WI38 (cell line): ENCODE data around the gene MAP4K5.
"Not testable (repeated sequence)": the region's sequence is repeated elsewhere in the genome, so short reads cannot be mapped to it uniquely, and the experiment has no call there.

Experiments used
- H3K4me3 ChIP-seq: 2 replicates; pipeline ENCODE4 v1.5.1; 2011; ENCODE audit warnings: low read depth, mild to moderate bottlenecking, control low read depth, low read length
- TF ChIP-seq, protein P1 (sequence below): IDR thresholded peaks from 2 replicates; pipeline ENCODE4 v1.5.1; 2012; ENCODE audit warnings: low read depth, mild to moderate bottlenecking, control low read depth, low read length

MAP4K5 gene

DNA sequence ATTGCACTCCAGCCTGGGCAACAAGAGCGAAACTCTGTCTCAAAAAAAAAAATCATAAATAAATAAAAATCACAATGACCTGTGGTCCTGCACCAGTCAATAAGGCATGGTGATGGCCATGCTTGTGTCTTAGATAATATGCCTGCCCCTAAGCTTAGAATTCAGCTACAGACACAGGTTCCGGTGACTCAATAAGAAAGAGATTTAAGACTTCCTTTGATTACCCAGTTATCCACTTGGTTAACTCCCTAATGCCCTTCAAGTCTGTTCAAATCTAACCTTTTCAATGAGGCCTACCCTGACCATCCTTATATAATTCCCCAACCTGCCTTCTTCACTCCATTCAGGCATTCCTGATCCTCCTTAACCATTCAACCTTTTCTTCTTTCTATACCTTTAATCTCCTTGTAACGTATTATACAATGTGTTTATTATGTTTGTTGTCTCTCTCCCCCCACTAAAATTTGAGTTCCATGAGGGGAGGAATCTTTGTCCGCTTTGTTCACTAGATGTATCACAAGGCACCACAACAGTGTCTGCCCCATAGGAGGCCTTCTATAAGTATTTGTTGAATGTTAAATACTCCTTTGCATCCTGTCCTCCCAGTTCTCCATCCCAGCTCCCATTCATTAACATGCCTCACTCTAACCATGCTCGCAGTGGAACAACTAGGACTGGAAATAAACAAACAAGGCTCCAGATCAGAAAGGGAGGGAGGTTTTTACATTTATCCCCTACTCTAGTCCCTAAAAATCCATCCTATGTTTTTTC is 8.9 kb downstream of the MAP4K5 start:
- TF ChIP-seq, protein P1, sequence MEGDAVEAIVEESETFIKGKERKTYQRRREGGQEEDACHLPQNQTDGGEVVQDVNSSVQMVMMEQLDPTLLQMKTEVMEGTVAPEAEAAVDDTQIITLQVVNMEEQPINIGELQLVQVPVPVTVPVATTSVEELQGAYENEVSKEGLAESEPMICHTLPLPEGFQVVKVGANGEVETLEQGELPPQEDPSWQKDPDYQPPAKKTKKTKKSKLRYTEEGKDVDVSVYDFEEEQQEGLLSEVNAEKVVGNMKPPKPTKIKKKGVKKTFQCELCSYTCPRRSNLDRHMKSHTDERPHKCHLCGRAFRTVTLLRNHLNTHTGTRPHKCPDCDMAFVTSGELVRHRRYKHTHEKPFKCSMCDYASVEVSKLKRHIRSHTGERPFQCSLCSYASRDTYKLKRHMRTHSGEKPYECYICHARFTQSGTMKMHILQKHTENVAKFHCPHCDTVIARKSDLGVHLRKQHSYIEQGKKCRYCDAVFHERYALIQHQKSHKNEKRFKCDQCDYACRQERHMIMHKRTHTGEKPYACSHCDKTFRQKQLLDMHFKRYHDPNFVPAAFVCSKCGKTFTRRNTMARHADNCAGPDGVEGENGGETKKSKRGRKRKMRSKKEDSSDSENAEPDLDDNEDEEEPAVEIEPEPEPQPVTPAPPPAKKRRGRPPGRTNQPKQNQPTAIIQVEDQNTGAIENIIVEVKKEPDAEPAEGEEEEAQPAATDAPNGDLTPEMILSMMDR, result no peak
- H3K4me3 ChIP-seq, result no peak overlapping the region

DNA sequence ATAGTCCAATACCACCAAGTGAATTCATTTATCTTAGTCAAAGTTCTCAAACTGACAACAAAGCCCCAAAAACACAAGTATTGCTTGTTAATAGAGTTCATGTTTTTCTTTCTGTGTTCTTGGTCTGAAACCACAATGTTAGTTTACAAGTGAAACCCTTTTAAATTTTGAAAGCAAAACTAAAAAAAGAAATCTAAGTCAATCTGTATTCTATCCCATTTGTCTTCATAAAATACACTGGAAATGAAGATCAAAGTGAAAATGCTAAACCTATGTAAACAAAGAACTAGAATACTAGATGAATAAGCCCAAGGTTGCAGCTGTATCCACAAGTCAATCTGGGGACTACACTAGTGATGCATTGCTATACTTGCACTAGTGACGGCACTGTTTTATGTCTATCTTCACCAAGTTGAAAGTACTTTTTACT is 10.4 kb downstream of the MAP4K5 start:
- TF ChIP-seq, protein P1, result no peak
- no peak overlapping the region for H3K4me3 ChIP-seq

DNA sequence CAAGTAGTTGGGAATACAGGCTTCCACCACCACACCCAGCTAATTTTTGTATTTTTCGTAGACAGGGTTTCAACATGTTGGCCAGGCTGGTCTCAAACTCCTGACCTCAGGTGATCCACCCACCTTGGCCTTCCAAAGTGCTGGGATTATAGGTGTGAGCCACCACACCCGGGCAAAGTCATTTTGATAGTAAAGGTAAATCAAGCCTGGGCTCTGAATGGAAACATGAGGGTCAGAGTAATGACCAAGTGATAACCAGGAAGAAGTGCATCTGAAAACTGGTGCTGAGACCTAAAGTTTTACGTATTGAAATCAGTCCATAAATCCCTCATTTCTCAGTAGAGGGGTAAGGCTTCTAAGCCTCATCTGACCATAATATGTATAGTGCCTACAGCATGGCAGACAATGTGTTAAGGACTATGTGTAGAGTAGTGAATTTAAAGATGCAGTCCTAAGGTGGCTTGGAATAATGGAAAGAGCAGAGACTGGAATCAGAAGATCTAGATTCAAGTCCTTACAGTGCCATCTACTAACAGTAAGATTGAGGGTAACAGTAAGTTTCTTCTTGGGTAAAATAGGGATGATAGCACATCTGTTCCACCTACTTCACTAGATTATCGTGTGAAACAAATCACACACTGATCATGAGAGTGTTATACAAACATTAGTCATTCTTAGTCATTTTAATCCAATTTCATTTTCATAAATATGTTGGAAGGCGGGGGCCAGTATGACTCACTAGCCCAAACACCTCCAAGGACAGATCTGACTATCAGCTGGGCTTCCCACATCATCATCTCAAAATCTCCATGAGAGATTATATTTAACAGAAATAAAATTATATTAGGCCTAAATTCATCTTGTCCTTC is 11.2 kb downstream of the MAP4K5 start:
- TF ChIP-seq, protein P1, result no peak
- H3K4me3 ChIP-seq, result no peak overlapping the region

DNA sequence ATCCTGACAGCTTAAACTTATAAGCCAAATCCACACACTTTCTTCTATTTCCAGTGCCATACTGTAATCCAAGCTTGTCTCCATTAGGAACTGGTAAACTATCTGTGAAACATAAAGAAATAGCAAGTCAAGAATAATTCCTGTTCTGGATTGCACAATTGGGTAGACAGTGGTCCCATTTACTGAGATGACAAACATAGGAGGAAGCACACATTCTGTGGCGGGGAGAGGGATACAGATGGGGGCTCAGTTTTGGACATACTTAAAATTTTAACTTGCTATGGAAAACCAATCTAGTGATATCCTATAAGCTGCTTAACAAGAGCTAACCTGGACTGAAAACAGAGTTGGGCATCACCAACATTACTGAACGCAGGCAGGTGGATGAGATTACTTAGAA is 16.3 kb downstream of the MAP4K5 start:
- TF ChIP-seq, protein P1, result no peak
- no peak overlapping the region for H3K4me3 ChIP-seq

DNA sequence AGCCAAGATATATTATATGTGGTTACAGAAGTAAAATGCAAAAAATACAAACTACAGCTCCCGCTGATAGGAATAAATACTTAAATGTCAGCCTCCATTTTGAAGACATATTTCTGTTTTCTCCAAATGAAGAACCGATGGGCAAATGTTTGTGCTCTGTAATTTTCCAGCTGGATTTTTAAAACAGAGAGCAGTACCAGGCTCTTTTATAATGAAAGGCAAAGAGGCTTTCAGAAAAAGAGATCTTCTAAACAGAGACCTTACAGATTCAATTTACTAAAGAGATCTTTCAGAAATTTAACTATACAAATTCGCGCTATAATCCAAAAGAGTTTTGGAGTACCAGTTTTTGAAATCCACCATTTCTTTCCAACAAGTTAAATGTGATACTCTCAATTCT is 19.9 kb downstream of the MAP4K5 start:
- H3K4me3 ChIP-seq, result no peak overlapping the region
- TF ChIP-seq, protein P1, result no peak

DNA sequence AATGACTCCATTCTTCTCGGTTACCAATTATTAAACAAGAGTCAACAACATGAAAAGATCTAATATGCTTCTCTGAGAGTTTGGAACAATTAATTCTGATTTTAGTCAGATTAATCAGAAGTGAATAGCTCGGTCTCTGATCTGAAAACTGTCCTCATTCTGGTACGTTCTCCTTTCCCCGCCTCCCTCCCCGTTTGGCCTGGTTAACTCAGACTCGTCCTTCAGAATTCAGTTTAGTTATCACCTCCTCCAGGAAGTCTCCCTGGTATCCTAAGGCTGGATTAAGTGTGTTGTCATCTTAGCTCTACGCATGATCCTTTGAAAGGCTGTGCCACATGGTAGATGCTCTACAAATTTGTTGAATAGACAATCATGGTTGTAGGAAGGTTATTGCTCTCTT is 22.2 kb downstream of the MAP4K5 start:
- TF ChIP-seq, protein P1, result no peak
- H3K4me3 ChIP-seq, result no peak overlapping the region

DNA sequence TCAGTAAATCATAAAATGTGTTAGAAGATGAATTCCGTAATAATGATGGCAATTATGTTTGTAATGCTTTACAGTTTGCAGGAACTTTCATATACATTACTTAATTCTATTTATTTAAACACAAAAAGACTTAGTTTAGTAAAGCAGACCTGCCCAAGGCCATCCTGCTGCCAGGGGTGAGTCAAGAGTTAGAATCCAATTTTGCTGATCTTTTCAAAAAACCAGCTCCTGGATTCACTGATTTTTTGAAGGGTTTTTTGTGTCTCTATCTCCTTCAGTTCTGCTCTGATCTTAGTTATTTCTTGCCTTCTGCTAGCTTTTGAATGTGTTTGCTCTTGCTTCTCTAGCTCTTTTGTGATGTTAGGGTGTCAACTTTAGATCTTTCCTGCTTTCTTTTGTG is 25.3 kb downstream of the MAP4K5 start:
- not testable (repeated sequence) for H3K4me3 ChIP-seq
